ENCODE measurements around the gene PROCR.
"Not testable (repeated sequence)": the region's sequence is repeated elsewhere in the genome, so short reads cannot be mapped to it uniquely, and the experiment has no call there.

PROCR gene

DNA sequence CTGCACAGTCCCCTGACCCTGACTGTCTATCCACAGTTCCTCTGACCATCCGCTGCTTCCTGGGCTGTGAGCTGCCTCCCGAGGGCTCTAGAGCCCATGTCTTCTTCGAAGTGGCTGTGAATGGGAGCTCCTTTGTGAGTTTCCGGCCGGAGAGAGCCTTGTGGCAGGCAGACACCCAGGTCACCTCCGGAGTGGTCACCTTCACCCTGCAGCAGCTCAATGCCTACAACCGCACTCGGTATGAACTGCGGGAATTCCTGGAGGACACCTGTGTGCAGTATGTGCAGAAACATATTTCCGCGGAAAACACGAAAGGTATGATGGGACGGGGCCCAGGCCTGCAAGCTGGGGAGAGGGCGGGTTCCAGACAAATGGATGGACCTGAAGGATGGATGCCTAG lies 4.3 kb downstream of the PROCR start:
- H3K9me3 Mint-ChIP-seq: no peaks in the 10 kb centered on the region
- H3K27me3 Mint-ChIP-seq: no peaks in the 10 kb centered on the region
- H3K4me3 Mint-ChIP-seq: no peak overlapping the region
- peaks cover 4% of the 10 kb centered on the region for H3K36me3 Mint-ChIP-seq
- no peak overlapping the region for H3K27ac Mint-ChIP-seq
- H3K4me1 Mint-ChIP-seq: peaks cover 15% of the 10 kb centered on the region

DNA sequence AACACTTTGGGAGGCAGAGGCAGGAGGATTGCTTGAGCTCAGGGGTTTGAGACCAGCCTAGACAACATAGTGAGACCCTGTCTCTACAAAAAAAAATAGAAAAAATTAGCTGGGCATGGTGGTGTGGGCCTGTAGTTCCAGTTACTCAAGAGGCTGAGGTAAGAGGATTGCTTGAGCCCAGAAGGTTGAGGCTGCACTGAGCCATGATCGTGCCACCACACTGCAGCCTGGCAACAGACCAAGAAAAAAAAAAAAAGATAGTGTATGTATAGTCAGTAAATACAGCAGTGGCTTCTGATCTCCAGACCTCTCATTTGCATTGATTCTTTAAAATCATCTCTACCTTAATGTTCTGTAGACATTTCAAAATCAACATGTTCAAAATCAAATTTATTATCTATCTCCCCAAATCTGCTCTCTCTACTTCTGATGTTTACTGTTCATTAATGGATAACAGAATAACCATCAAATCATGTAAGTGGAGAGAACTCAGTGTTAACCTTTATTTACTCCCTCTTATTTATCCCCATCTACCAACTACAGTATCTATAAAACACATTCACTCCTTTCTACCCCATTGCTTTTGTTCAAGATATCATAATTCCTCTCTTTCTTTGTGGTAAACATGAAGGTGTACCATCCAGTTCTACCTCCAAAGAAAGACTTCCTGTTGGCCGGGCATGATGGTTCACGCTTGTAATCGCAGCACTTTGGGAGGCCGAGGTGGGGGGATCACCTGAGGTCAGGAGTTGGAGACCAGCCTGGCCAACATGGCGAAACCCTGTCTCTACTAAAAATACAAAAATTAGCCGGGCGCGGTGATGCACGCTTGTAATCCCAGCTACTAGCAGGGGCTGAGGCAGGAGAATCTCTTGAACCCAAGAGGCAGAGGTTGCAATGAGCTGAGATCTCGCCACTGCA lies 7.7 kb downstream of the PROCR start:
- H3K27me3 Mint-ChIP-seq: no peaks in the 10 kb centered on the region
- H3K4me1 Mint-ChIP-seq: no peaks in the 10 kb centered on the region
- peaks cover 17% of the 10 kb centered on the region for H3K36me3 Mint-ChIP-seq
- H3K9me3 Mint-ChIP-seq: no peaks in the 10 kb centered on the region
- H3K27ac Mint-ChIP-seq: no peak overlapping the region
- no peak overlapping the region for H3K4me3 Mint-ChIP-seq

DNA sequence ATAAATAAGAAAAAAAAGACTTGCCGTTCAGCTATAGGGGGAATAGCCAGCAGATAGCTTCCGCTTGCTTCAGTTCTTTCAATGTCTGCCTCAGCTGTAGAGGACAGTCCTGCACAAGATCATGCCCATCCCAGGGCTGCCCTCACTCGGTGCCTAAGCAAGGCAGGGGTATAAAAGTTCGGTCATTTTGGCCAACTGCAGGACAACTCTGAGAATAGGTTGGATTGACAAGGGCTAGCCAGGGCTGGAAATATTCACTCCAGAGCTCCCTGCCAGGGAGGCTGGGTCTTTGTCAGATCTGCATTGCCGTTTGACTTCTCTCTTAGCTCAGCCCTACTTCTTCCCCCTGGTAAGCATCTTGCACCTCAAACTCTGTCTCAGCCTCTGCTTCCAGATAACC lies 8.4 kb downstream of the PROCR start:
- Mint-ChIP-seq H3K4me3 (no peak overlapping the region), H3K9me3 (no peaks in the 10 kb centered on the region), H3K36me3 (peaks cover 20% of the 10 kb centered on the region), H3K27me3 (no peaks in the 10 kb centered on the region), H3K4me1 (no peaks in the 10 kb centered on the region), H3K27ac (no peak overlapping the region)

DNA sequence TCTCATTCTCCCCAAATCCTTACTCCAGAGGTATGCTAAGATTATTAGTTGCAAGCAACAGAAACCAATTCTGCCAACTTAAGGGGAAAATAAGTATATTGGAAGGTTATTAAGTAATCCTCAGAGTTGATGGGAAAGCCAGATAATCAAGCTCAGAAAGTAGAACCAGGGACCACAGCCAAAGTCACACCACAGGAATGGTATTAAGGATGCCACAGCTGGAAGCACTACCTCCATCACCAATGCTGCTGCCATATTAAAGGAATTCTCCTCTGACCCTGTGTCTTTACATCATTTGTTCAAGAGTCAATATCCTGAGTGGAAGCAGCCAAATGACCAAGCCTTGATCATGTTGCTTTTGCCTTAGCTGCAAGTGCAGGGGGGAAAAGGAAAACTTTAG lies 9.9 kb downstream of the PROCR start:
- no peaks in the 10 kb centered on the region for H3K4me1 Mint-ChIP-seq
- no peaks in the 10 kb centered on the region for H3K27me3 Mint-ChIP-seq
- peaks cover 20% of the 10 kb centered on the region for H3K36me3 Mint-ChIP-seq
- no peak overlapping the region for H3K4me3 Mint-ChIP-seq
- no peak overlapping the region for H3K27ac Mint-ChIP-seq
- H3K9me3 Mint-ChIP-seq: no peaks in the 10 kb centered on the region

DNA sequence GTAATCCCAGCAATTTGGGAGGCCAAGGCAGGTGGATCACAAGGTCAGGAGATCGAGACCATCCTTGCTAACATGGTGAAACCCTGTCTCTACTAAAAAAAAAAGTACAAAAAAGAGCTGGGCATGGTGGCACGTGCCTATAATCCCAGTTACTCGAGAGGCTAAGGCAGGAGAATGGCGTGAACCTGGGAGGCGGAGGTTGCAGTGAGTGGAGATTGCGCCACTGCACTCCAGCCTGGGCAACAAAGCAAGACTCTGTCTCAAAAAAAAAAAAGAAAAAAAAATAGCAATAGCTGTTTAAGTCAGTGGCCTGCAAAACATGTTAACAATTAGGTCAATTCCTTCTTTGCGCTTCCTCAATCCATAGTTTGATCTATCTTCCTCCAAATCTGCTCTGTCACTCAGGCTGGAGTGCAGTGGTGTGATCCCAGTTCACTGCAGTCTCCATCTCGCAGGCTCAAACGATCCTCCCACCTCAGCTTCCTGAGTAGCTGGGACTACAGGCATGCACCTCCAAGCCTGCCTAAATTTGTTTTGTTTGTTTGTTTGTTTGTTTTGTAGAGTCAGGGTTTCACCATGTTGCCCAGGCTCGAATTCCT lies 14.9 kb downstream of the PROCR start:
- H3K4me3 Mint-ChIP-seq, H3K27me3 Mint-ChIP-seq, H3K9me3 Mint-ChIP-seq, H3K27ac Mint-ChIP-seq, H3K4me1 Mint-ChIP-seq: not testable (repeated sequence)
- peaks cover 25% of the 10 kb centered on the region for H3K36me3 Mint-ChIP-seq

DNA sequence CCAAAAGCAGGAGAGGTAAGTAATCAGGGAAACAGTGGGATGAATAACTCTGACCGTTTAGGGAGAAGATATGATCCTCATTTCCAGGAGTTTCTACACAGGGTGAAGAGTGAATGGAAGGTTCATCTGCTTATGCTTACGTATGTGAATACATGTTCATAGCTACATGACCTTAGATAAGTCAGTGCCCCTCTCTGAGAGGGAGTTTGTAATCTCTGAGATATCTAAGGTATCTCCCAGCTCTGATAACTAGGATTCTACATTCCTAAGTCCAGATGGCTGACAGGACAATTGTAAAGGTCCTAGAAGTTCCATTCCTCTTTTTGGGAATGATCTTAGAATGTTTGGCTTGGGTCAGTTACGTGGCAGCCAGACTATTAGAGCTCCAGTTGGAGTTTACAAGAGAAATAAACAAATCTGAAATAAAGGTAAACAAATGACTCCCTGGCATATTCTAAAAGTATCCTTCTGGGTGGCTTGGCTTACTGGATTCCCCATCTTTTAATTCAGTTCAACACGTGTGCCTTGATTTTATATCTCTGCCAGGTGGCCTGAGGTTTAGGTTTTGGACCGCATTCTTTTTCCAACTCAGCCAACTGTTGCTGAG lies 15.8 kb downstream of the PROCR start:
- Mint-ChIP-seq H3K4me1 (no peaks in the 10 kb centered on the region), H3K36me3 (peaks cover 25% of the 10 kb centered on the region), H3K27ac (no peak overlapping the region), H3K9me3 (no peaks in the 10 kb centered on the region), H3K27me3 (no peaks in the 10 kb centered on the region), H3K4me3 (no peak overlapping the region)

DNA sequence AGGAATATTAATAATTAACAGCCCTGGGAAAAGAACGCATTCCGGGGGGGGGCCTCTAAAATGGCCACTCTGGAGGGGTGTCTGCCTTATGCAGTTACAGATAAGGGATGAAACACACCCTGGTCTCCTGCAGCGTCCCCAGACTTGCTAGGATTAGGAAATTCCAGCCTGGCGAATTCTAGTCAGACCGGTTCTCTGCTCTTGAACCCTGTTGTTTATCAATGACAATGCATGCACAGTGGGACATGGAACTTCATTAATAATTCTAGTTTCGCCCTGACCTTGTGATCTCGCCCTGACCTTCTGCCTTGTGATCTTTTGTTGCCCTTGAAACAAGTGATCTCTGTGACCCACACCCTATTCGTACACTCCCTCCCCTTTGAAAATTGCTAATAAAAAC lies 17.4 kb downstream of the PROCR start:
- H3K27me3 Mint-ChIP-seq, H3K27ac Mint-ChIP-seq, H3K4me1 Mint-ChIP-seq, H3K9me3 Mint-ChIP-seq, H3K4me3 Mint-ChIP-seq: not testable (repeated sequence)
- H3K36me3 Mint-ChIP-seq: peaks cover 17% of the 10 kb centered on the region

DNA sequence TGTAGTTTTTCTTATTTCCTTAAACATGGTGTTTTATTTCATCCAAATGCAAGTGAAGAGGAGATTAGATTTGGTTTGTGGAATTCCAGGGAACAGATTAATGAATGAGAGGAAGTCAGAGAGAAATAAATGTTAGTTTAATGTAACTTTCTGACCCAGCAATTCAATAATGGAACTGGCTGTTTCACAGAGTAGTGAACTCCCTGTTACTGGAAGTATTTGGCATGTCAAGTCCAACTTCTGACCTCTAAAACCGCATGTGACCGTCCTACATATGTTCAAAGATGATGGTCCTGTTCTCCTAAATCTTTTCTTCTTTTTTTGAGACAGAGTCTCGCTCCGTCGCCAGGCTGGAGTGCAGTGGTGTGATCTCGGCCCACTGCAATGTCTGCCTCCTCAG lies 18.7 kb downstream of the PROCR start:
- H3K4me1 Mint-ChIP-seq: no peaks in the 10 kb centered on the region
- no peak overlapping the region for H3K27ac Mint-ChIP-seq

DNA sequence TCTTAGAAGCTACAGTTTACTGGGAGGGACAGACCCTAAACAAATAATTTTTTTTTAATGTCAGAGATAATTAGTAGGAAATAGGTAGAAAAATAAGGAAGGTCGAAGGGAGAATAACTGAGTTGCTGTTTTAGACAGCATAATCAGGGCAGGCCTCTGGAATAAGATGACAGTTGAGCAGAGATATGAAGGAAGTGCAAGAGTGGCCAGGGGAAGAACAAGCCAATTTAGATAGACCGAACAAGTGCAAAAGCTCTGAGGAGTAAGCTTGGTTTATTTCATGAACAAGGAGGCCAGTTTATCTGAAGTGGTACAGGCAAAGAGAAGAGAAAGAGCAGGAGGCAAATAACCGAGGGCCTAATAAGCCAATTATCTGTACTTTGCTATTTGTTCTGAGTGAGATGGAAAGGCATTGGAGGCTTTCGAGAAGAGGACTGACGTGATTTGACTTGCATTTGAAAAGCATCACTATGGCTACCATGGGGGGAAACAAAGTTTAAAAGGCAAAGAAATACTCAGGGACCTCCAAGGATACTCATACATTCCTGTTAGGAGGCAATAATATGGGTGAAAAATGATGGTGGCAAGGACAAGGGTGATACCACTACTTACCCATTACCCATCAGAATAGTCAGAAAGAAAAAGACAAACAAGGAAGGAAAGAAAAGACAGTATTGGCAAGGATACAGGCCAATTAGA lies 19.7 kb downstream of the PROCR start:
- H3K4me1 Mint-ChIP-seq: no peaks in the 10 kb centered on the region
- peaks cover 23% of the 10 kb centered on the region for H3K36me3 Mint-ChIP-seq
- no peak overlapping the region for H3K27ac Mint-ChIP-seq
- H3K4me3 Mint-ChIP-seq: no peak overlapping the region
- no peaks in the 10 kb centered on the region for H3K27me3 Mint-ChIP-seq
- H3K9me3 Mint-ChIP-seq: no peaks in the 10 kb centered on the region

More for the DNA sequence above, 18.7 kb downstream of the PROCR start:
- no peaks in the 10 kb centered on the region for H3K27me3 Mint-ChIP-seq
- no peaks in the 10 kb centered on the region for H3K9me3 Mint-ChIP-seq
- no peak overlapping the region for H3K4me3 Mint-ChIP-seq
- H3K36me3 Mint-ChIP-seq: peaks cover 19% of the 10 kb centered on the region

DNA sequence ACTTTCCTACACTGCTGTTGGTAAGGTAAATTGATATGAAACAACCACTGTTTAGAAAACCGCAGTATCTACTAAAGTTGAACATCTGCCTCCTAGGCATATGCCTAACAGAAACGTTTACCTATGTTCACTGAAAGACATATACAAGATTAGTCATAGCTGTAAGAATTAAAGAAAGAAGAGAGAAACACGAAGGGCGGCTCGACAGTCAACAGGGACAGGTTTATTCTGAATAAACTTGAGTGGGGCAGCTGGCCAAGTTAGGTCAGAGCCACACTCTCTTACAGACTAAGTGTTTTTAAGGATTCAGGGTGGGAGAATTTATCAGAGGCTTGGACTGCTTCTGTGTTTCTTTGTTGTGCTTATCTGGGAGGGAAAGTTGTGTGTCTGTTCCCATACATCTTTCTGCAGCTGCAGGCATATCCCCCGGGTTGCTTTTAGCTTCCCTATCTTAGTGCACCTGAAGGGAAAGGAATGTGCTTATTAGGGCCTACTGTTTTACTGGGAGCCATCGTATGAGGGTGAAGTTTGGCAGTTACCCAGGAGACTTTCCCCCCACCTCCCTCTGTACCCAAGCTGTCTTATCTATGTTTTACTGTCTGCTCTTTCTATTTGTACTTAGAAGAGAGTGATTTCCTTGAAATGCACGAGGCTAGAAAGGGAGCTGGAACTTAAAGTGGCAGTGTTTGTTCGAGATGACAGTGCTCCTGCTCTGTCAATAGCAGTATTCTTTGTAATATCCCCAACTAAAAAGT lies 20.4 kb downstream of the PROCR start:
- Mint-ChIP-seq H3K4me1 (no peaks in the 10 kb centered on the region), H3K27me3 (no peaks in the 10 kb centered on the region), H3K4me3 (no peak overlapping the region), H3K36me3 (peaks cover 27% of the 10 kb centered on the region), H3K9me3 (no peaks in the 10 kb centered on the region), H3K27ac (no peak overlapping the region)

DNA sequence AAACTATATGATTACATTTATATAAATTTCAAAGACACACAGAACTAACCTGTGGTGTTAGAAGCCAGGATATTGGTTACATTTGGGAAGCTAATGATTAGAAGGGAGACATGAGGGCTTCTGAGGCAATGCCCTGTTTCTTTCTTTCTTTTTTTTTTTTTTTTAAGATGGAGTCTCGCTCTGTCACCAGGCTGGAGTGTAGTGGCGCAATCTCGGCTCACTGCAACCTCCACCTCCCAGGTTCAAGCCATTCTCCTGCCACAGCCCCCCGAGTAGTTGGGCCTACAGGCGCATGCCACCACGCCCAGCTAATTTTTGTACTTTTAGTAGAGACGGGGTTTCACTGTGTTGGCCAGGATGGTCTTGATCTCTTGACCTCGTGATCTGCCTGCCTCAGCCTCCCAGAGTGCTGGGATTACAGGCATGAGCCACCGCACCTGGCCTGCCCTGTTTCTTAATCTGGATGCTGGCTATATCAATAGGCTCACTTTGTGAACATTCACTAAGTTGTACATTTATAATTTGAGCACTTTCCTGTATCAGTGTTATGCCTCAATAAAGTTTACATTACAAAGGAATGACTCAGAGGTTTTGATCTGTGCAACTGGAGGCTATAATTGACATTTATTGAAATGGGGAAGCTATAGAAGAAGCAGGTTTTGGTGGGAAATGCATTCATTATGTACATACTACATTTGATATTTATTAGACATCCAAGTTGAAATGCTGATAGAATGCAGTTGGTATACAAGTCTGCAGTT lies 21.3 kb downstream of the PROCR start:
- not testable (repeated sequence) for H3K4me3 Mint-ChIP-seq, H3K27ac Mint-ChIP-seq, H3K9me3 Mint-ChIP-seq, H3K4me1 Mint-ChIP-seq, H3K27me3 Mint-ChIP-seq
- peaks cover 29% of the 10 kb centered on the region for H3K36me3 Mint-ChIP-seq

DNA sequence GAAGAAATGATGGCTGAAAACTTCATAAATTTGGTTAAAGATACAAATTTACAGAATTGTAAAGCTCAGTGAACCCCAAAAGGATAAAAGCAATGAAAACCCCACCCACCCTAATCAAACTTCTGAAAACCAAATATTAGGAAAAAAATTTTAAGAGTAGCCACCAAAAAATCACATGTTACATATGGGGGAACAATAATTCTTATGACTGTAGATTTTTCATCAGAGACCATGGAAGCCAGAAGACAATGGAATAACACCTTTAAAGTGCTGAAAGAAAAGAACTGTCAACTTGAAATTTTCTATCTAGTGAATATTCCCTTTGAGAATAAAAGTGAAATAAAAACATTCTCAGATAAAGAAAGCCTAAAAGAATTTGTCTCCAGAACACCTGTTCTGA lies 24.4 kb downstream of the PROCR start:
- no peaks in the 10 kb centered on the region for H3K4me1 Mint-ChIP-seq
- no peaks in the 10 kb centered on the region for H3K9me3 Mint-ChIP-seq
- no peak overlapping the region for H3K27ac Mint-ChIP-seq
- H3K4me3 Mint-ChIP-seq: no peak overlapping the region
- peaks cover 32% of the 10 kb centered on the region for H3K36me3 Mint-ChIP-seq
- H3K27me3 Mint-ChIP-seq: no peaks in the 10 kb centered on the region

DNA sequence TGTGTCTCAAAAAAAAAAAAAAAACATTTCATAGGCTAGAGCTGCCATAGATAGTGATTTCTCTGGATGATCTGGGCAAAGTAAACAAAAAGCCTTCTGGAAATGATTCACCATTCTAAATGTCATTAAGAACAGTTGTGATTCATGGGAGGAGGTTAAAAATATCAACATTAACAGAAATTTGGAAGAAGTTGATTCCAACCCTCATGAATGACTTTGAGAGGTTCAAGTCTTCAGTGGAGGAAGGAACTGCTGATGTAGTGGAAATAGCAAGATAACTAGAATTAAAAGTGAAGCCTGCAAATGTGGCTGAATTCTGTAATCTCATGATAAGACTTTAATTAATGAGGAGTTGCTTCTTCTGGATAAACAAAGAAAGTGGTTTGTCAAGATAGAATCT lies 27.9 kb downstream of the PROCR start:
- peaks cover 29% of the 10 kb centered on the region for H3K36me3 Mint-ChIP-seq
- H3K4me1 Mint-ChIP-seq: no peaks in the 10 kb centered on the region
- no peaks in the 10 kb centered on the region for H3K9me3 Mint-ChIP-seq
- H3K27me3 Mint-ChIP-seq: no peaks in the 10 kb centered on the region
- H3K27ac Mint-ChIP-seq: no peak overlapping the region
- no peak overlapping the region for H3K4me3 Mint-ChIP-seq

DNA sequence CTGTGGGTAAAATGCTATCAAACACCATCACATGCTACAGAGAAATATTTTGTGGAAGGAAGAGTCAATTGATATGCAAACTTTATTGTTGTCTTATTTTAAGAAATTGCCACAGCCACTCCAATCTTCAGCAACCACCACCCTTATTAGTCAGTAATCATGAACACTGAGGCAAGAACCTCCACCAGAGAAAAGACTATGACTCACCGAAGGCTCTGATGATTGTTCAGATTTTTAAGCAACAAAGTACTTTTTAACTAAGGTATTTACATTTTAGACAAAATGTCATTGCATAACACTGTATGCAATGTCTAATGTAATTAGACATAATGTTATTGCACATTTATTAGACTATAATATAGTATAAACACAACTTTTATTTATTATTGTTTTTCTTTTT lies 28.4 kb downstream of the PROCR start:
- Mint-ChIP-seq H3K4me3 (no peak overlapping the region), H3K4me1 (no peaks in the 10 kb centered on the region), H3K9me3 (no peaks in the 10 kb centered on the region), H3K27ac (no peak overlapping the region), H3K36me3 (peaks cover 26% of the 10 kb centered on the region), H3K27me3 (no peaks in the 10 kb centered on the region)

DNA sequence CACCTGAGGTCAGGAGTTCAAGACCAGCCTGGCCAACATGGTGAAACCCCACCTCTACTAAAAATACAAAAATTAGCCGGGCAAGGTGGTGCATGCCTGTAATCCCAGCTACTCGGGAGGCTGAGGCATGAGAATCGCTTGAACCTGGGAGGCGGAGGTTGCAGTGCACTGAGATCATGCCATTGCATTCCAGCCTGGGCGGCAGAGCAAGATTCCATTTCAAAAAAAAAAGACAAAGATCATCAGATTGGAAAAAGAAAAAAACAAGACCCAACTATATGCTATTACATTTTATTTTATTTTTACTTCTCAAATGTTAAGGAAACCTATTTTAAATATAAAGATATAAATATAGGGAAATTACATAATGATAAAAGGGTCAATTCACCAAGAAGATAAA lies 29.6 kb downstream of the PROCR start:
- H3K27me3 Mint-ChIP-seq, H3K9me3 Mint-ChIP-seq, H3K4me3 Mint-ChIP-seq, H3K4me1 Mint-ChIP-seq, H3K27ac Mint-ChIP-seq: not testable (repeated sequence)
- H3K36me3 Mint-ChIP-seq: peaks cover 23% of the 10 kb centered on the region
